Keratinocyte (primary cell): Measurements from ENCODE around the gene DOCK7.

Experiments used
- CTCF ChIP-seq, 3 experiments: IDR thresholded peaks in 1 of 3; conservative IDR thresholded peaks in 1 of 3; optimal IDR thresholded peaks in 1 of 3; 2 replicates in 2 of 3; 3 replicates in 1 of 3; pipeline versions ENCODE3 to v1.5.1; 2011; ENCODE audit warnings: low read length in 3 of 3, mild to moderate bottlenecking in 3 of 3, moderate library complexity in 2 of 3, control low read depth in 1 of 3, inconsistent platforms in 1 of 3; ENCODE audit not compliant: insufficient read depth in 2 of 3; ENCODE audit errors: extremely low read depth in 1 of 3
- EZH2 ChIP-seq: IDR thresholded peaks from one replicate; pipeline ENCODE4 v1.6.1; 2012; ENCODE audit warnings: inconsistent platforms, mild to moderate bottlenecking, low read length, moderate library complexity

- TF ChIP-seq CTCF (optimal IDR thresholded peaks at IDR 0.05 in 1 of 3, IDR thresholded peaks at IDR 0.05 in 1 of 3, conservative IDR thresholded peaks at IDR 0.05 in 1 of 3; ENCODE audit: extremely low read depth in 1 of 3, insufficient read depth in 2 of 3, low read length in 3 of 3) (no peak), EZH2 (no peak)
Observed at GRCh38 chr1:62428351-62428750, 259.8 kb downstream of the DOCK7 start.
